ENCODE measurements around the gene ATMIN. TPM values are rescaled to one million over a fixed set of nuclear protein-coding genes. Genes with fewer than 3 reads are reported as not detected.

ATMIN gene
- total and polyA plus RNA-seq, 5 donors from 2014 or later: 25.9 to 42.9 (median 32.1) TPM

DNA sequence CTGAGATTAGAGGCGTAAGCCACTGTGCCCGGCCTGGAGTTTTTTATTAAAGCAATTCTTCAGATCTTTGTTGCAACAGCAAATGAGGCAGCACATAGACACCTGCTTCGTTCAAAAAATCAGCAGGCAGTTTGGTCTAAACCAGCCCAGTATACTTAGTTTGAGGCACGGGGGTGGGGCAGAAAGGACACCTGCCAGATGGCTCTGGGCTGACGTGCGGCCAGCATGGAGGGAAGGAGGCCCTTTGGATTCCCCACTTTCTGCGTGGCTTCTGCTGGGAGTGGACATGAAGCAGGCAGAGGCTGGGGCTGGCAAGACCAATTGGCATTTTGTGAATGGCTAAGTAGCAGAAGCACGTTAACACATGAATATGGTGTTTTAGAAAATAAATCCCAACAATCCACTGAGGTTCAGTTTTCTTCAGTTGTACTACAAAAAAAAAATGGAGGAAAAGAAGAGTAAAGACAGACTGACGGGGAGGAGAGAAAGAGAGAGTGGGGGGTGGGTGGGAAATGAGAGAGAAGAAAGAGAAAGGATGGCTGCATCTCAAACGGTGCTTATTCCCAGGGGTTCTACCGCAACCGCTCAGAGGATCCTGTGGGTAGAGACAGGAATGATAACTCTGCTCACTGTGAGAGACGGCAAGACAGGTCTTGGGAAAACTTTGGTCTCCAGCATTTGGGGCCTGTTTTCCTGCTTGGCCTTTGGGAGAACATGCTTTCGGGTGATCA lies 25.1 kb downstream of the ATMIN start:
- Mint-ChIP-seq H3K9me3 (peaks cover 0 to 2% (median 0%) of the 10 kb centered on the region in 7 donors), H3K27ac (no peak overlapping the region), H3K36me3 (no peaks in the 10 kb centered on the region), H3K4me3 (no peak overlapping the region), H3K27me3 (peaks cover 8% of the 10 kb centered on the region), H3K4me1 (no peaks in the 10 kb centered on the region)
- Histone ChIP-seq H3K4me1 (ENCODE audit: control insufficient read depth, insufficient read depth, low read length, poor library complexity, severe bottlenecking) (no peaks in the 10 kb centered on the region), H3K36me3 (ENCODE audit: control insufficient read depth, insufficient read depth, low read length) (no peaks in the 10 kb centered on the region), H3K4me3 (ENCODE audit: low read depth, low read length) (no peak overlapping the region), H3K27ac (ENCODE audit: insufficient read depth, low read length, poor library complexity, severe bottlenecking) (no peak overlapping the region), H3K27me3 (ENCODE audit: control insufficient read depth, insufficient read depth, low read length) (no peaks in the 10 kb centered on the region), H3K9me3 (ENCODE audit: control insufficient read depth in 2 of 2, low read length in 2 of 2) (no peaks in the 10 kb centered on the region)
- ATAC-seq (ENCODE audit: low read depth in 2 of 2) (no peak), DNase-seq (no peak)

DNA sequence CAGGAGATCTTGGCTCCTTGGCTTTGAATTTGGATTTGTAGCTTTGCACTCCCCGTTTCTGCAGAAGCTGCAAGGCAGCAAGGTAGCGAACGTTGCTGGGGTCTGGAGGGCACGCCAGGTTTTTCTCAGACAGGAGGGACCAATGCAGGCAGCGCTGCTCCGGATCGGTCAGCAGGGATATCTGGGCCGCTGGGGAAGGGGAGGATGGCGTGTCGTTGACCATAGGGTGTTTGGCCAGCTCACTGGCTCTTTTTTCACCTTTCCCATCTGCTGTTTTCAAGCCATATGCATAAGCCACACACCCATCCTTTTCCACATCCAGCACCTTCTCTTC lies 25.6 kb downstream of the ATMIN start:
- Mint-ChIP-seq H3K27me3 (peaks cover 8% of the 10 kb centered on the region), H3K4me3 (no peak overlapping the region), H3K9me3 (peaks cover 0 to 2% (median 0%) of the 10 kb centered on the region in 7 donors), H3K27ac (no peak overlapping the region), H3K36me3 (no peaks in the 10 kb centered on the region), H3K4me1 (peaks cover 0 to under 1% (median 0%) of the 10 kb centered on the region in 4 donors)
- no peak overlapping the region for H3K27ac ChIP-seq (ENCODE audit: insufficient read depth, low read length, poor library complexity, severe bottlenecking)
- DNase-seq (no peak), ATAC-seq (ENCODE audit: low read depth in 2 of 2) (no peak)
- H3K27me3 ChIP-seq (ENCODE audit: control insufficient read depth, insufficient read depth, low read length): no peaks in the 10 kb centered on the region
- no peaks in the 10 kb centered on the region for H3K9me3 ChIP-seq (ENCODE audit: control insufficient read depth in 2 of 2, low read length in 2 of 2)
- no peaks in the 10 kb centered on the region for H3K4me1 ChIP-seq (ENCODE audit: control insufficient read depth, insufficient read depth, low read length, poor library complexity, severe bottlenecking)
- no peak overlapping the region for H3K4me3 ChIP-seq (ENCODE audit: low read depth, low read length)
- H3K36me3 ChIP-seq (ENCODE audit: control insufficient read depth, insufficient read depth, low read length): no peaks in the 10 kb centered on the region

DNA sequence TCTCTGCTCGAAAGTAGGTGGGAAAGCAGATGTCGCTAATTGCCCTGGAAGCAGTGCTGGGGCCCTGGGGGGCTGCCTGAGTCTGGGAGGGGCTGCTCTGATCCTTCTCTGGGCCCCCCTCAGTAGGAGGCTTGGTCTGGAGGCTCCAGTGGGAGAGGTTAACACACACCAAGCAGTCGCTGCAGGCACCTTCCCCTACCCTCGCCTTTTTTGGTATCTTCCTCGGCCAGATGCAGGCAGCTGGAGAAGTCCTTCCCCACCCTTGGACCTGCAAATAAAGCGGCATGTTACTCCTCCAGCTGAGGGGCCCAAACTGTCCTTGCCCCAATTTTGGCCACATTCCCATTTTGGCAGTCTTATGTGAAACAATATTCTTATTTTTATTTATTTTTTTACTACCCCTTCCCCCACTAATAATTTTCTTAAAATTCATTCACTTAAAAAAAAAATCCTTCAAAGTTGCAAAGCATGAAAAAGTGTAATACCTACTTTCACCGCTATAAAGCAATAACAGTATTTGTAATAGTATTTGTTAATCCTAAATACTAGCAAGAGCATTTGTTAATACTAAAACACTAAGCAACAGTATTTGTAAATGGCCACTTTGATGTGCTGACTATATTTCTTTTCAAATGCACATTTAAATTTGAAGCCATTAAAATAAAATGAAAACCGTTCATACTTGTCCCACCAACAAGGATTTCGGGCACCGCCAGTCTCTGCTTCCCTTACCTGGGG lies 26.4 kb downstream of the ATMIN start:
- ATAC-seq (ENCODE audit: low read depth in 2 of 2) (no peak), DNase-seq (no peak)
- H3K27ac Mint-ChIP-seq: no peak overlapping the region

DNA sequence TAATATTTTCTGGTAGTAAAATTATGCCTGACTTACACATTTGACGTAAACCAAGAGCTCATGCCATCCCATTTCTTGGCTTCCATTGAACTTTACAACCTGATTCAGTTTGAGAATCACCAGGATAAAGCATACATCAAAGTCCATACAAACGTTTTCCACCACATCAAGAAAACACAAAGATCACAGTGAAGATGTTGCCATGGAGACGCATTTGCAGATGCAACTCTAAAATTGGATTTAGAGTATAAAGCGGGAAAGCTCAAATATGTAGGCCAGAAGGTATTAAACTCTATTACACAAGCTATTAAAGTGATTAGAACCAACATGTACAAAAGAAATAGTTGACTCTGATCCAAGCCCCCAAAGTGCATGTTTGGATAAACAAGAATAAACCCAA lies 31.0 kb downstream of the ATMIN start:
- no peak for ATAC-seq (ENCODE audit: low read depth in 2 of 2)
- Mint-ChIP-seq H3K4me1 (peaks cover 0 to 10% (median 0%) of the 10 kb centered on the region in 4 donors), H3K36me3 (no peaks in the 10 kb centered on the region), H3K9me3 (peaks cover 0 to 1% (median 0%) of the 10 kb centered on the region in 7 donors), H3K27ac (no peak overlapping the region), H3K4me3 (no peak overlapping the region), H3K27me3 (peaks cover 13% of the 10 kb centered on the region)
- DNase-seq: no peak
- Histone ChIP-seq H3K36me3 (ENCODE audit: control insufficient read depth, insufficient read depth, low read length) (no peaks in the 10 kb centered on the region), H3K27ac (ENCODE audit: insufficient read depth, low read length, poor library complexity, severe bottlenecking) (no peak overlapping the region), H3K9me3 (ENCODE audit: control insufficient read depth in 2 of 2, low read length in 2 of 2) (no peaks in the 10 kb centered on the region), H3K4me3 (ENCODE audit: low read depth, low read length) (no peak overlapping the region), H3K27me3 (ENCODE audit: control insufficient read depth, insufficient read depth, low read length) (peaks cover under 1% of the 10 kb centered on the region), H3K4me1 (ENCODE audit: control insufficient read depth, insufficient read depth, low read length, poor library complexity, severe bottlenecking) (no peaks in the 10 kb centered on the region)

More for the DNA sequence above, 26.4 kb downstream of the ATMIN start:
- Mint-ChIP-seq H3K27me3 (peaks cover 9% of the 10 kb centered on the region), H3K9me3 (peaks cover 0 to 2% (median 0%) of the 10 kb centered on the region in 7 donors), H3K4me1 (peaks cover 0 to 8% (median 0%) of the 10 kb centered on the region in 4 donors), H3K4me3 (no peak overlapping the region), H3K36me3 (no peaks in the 10 kb centered on the region)
- Histone ChIP-seq H3K4me3 (ENCODE audit: low read depth, low read length) (no peak overlapping the region), H3K36me3 (ENCODE audit: control insufficient read depth, insufficient read depth, low read length) (no peaks in the 10 kb centered on the region), H3K4me1 (ENCODE audit: control insufficient read depth, insufficient read depth, low read length, poor library complexity, severe bottlenecking) (no peaks in the 10 kb centered on the region), H3K27me3 (ENCODE audit: control insufficient read depth, insufficient read depth, low read length) (no peaks in the 10 kb centered on the region), H3K27ac (ENCODE audit: insufficient read depth, low read length, poor library complexity, severe bottlenecking) (no peak overlapping the region), H3K9me3 (ENCODE audit: control insufficient read depth in 2 of 2, low read length in 2 of 2) (no peaks in the 10 kb centered on the region)

DNA sequence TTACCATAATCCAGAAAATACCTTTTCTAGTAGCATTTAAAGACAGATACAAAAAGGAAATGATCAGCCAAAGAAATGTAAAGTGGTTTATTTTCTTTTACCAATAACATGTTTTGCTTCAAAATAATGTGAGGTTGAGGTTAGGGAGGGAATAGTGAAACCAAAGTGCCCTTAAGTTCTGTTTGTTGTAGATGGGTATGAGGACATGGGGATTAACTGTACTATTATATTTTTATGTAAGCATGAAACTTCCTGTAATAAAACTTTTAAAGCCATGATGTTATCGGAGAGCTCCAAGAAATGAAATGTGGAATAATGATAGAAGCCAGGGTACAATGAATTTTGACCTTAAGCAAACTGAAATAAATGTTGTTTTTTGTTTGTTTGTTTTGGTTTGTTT lies 31.5 kb downstream of the ATMIN start:
- no peaks in the 10 kb centered on the region for H3K36me3 Mint-ChIP-seq
- no peak overlapping the region for H3K27ac Mint-ChIP-seq
- no peaks in the 10 kb centered on the region for H3K4me1 ChIP-seq (ENCODE audit: control insufficient read depth, insufficient read depth, low read length, poor library complexity, severe bottlenecking)
- H3K9me3 Mint-ChIP-seq: peaks cover 0 to 1% (median 0%) of the 10 kb centered on the region in 7 donors
- ATAC-seq (ENCODE audit: low read depth in 2 of 2): no peak
- no peaks in the 10 kb centered on the region for H3K36me3 ChIP-seq (ENCODE audit: control insufficient read depth, insufficient read depth, low read length)
- peak in 1 of 3 donors; percentile 59 for DNase-seq
- H3K27ac ChIP-seq (ENCODE audit: insufficient read depth, low read length, poor library complexity, severe bottlenecking): no peak overlapping the region
- H3K27me3 ChIP-seq (ENCODE audit: control insufficient read depth, insufficient read depth, low read length): peaks cover 2% of the 10 kb centered on the region
- H3K9me3 ChIP-seq (ENCODE audit: control insufficient read depth in 2 of 2, low read length in 2 of 2): no peaks in the 10 kb centered on the region
- H3K4me3 ChIP-seq (ENCODE audit: low read depth, low read length): no peak overlapping the region
- no peak overlapping the region for H3K4me3 Mint-ChIP-seq
- H3K4me1 Mint-ChIP-seq: peaks cover 0 to 10% (median under 1%) of the 10 kb centered on the region in 4 donors
- H3K27me3 Mint-ChIP-seq: peaks cover 18% of the 10 kb centered on the region

DNA sequence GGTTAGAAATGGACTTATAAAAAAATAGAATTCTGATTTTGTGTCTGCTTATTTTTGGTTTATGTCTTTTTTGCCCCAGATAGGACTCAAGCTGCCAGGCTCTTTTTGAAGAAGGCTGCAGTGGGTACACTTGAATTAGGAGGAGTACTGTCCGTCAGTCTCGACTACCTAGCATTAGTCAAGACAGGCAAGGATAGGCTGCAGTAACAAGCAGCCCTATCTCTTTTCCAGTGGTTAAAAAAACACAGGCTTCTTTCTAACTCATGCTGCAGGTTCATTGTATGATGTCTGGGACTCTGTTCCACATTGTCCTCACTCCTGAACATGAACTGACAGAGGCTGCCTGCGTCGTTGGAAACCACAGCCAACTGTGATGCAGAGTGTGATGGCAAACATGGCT lies 33.4 kb downstream of the ATMIN start:
- Mint-ChIP-seq H3K4me1 (peaks cover 0 to 10% (median under 1%) of the 10 kb centered on the region in 4 donors), H3K4me3 (no peak overlapping the region), H3K36me3 (no peaks in the 10 kb centered on the region), H3K27ac (no peak overlapping the region), H3K27me3 (peaks cover 21% of the 10 kb centered on the region), H3K9me3 (peaks cover 0 to 1% (median 0%) of the 10 kb centered on the region in 7 donors)
- H3K4me3 ChIP-seq (ENCODE audit: low read depth, low read length): no peak overlapping the region
- H3K4me1 ChIP-seq (ENCODE audit: control insufficient read depth, insufficient read depth, low read length, poor library complexity, severe bottlenecking): no peaks in the 10 kb centered on the region
- ATAC-seq (ENCODE audit: low read depth in 2 of 2): no peak
- H3K27me3 ChIP-seq (ENCODE audit: control insufficient read depth, insufficient read depth, low read length): peaks cover 2% of the 10 kb centered on the region
- no peaks in the 10 kb centered on the region for H3K9me3 ChIP-seq (ENCODE audit: control insufficient read depth in 2 of 2, low read length in 2 of 2)
- no peaks in the 10 kb centered on the region for H3K36me3 ChIP-seq (ENCODE audit: control insufficient read depth, insufficient read depth, low read length)
- no peak overlapping the region for H3K27ac ChIP-seq (ENCODE audit: insufficient read depth, low read length, poor library complexity, severe bottlenecking)
- DNase-seq: no peak

DNA sequence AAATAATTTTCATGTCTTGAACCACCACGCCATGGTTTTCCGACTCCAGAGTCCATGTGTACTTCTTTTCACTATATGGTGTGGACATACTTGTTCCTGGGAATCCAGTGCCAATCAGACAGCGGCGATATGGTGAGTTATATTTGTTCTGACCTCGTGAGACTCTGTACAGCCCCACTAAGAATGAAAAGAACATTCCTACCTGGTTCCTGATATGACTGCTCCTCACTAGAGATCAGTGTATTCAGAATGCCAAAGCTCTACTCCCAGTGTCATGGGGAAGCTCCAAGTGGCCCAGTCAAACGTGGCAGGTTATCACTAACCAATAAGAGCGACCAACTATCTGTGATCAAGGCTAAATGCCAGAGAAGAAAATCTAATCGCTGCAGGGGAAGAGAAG lies 35.3 kb downstream of the ATMIN start:
- H3K36me3 ChIP-seq (ENCODE audit: control insufficient read depth, insufficient read depth, low read length): no peaks in the 10 kb centered on the region
- no peak overlapping the region for H3K4me3 Mint-ChIP-seq
- DNase-seq (no peak), ATAC-seq (ENCODE audit: low read depth in 2 of 2) (no peak)
- H3K27ac ChIP-seq (ENCODE audit: insufficient read depth, low read length, poor library complexity, severe bottlenecking): no peak overlapping the region
- no peaks in the 10 kb centered on the region for H3K9me3 ChIP-seq (ENCODE audit: control insufficient read depth in 2 of 2, low read length in 2 of 2)
- no peak overlapping the region for H3K27ac Mint-ChIP-seq
- H3K27me3 ChIP-seq (ENCODE audit: control insufficient read depth, insufficient read depth, low read length): peaks cover 2% of the 10 kb centered on the region
- H3K4me1 Mint-ChIP-seq: peaks cover 0 to 10% (median under 1%) of the 10 kb centered on the region in 4 donors
- no peaks in the 10 kb centered on the region for H3K9me3 Mint-ChIP-seq
- peaks cover 19% of the 10 kb centered on the region for H3K27me3 Mint-ChIP-seq
- no peak overlapping the region for H3K4me3 ChIP-seq (ENCODE audit: low read depth, low read length)
- H3K4me1 ChIP-seq (ENCODE audit: control insufficient read depth, insufficient read depth, low read length, poor library complexity, severe bottlenecking): no peaks in the 10 kb centered on the region
- no peaks in the 10 kb centered on the region for H3K36me3 Mint-ChIP-seq
